Measurements from ENCODE around the gene KDM7A. TPM values are rescaled to one million over a fixed set of nuclear protein-coding genes. Genes with fewer than 3 reads are reported as not detected.

The KDM7A gene
- total and polyA plus RNA-seq, 9 of the 15 experiments (the other 6 are each of a cell fraction or from before 2014, with no cell fraction given): 0.90 to 8.4 (median 7.0) TPM

GRCh38 chr7:140176811-140177702 lies at the start of gene KDM7A (continued):
- TF ChIP-seq, protein P1, sequence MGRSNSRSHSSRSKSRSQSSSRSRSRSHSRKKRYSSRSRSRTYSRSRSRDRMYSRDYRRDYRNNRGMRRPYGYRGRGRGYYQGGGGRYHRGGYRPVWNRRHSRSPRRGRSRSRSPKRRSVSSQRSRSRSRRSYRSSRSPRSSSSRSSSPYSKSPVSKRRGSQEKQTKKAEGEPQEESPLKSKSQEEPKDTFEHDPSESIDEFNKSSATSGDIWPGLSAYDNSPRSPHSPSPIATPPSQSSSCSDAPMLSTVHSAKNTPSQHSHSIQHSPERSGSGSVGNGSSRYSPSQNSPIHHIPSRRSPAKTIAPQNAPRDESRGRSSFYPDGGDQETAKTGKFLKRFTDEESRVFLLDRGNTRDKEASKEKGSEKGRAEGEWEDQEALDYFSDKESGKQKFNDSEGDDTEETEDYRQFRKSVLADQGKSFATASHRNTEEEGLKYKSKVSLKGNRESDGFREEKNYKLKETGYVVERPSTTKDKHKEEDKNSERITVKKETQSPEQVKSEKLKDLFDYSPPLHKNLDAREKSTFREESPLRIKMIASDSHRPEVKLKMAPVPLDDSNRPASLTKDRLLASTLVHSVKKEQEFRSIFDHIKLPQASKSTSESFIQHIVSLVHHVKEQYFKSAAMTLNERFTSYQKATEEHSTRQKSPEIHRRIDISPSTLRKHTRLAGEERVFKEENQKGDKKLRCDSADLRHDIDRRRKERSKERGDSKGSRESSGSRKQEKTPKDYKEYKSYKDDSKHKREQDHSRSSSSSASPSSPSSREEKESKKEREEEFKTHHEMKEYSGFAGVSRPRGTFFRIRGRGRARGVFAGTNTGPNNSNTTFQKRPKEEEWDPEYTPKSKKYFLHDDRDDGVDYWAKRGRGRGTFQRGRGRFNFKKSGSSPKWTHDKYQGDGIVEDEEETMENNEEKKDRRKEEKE (IDR thresholded peaks at IDR 0.05; ENCODE audit: borderline replicate concordance in 1 of 2, control insufficient read depth in 1 of 2, low read depth in 2 of 2, low read length in 1 of 2): 0 out of 4 replicates have a peak, but pooled peaks of 1 of the 2 experiments have one; percentile 75
- TF ChIP-seq PHF21A (IDR thresholded peaks at IDR 0.05; ENCODE audit: borderline replicate concordance, low read depth) (peak; percentile 47), TEAD1 (CRISPR knock-in tag; IDR thresholded peaks at IDR 0.05) (peak; percentile 48 to 92; a peak in 3 of 4 replicates), PHB (CRISPR knock-in tag; IDR thresholded peaks at IDR 0.05) (peak; percentile 97), TGIF2 (CRISPR knock-in tag; IDR thresholded peaks at IDR 0.05) (no peak), ZNF133 (CRISPR knock-in tag; IDR thresholded peaks at IDR 0.05) (no peak; the same call in 1 of the 2 replicates), CHD2 (IDR thresholded peaks at IDR 0.05; ENCODE audit: low read depth, low read length) (no peak; the same call in 1 of the 2 replicates), MYNN (IDR thresholded peaks at IDR 0.05) (no peak), MYNN (CRISPR knock-in tag; IDR thresholded peaks at IDR 0.05) (no peak), TRIM24 (IDR thresholded peaks at IDR 0.05) (peak in 1 of 2 experiments; percentile 60; a peak in 1 of 4 replicates), HNRNPH1 (optimal IDR thresholded peaks at IDR 0.05; ENCODE audit: low read depth, low read length) (no peak), NCOA4 (IDR thresholded peaks at IDR 0.05; ENCODE audit: partially characterized antibody) (no peak), POLR2B (IDR thresholded peaks at IDR 0.05; ENCODE audit: low read depth, partially characterized antibody) (peak; percentile 63), PML (IDR thresholded peaks at IDR 0.05; ENCODE audit: low read length) (peak; percentile 67; the same call in 1 of the 2 replicates), ZBTB1 (CRISPR knock-in tag; IDR thresholded peaks at IDR 0.05; ENCODE audit: borderline replicate concordance, low read depth) (peak; percentile 100)
- TF ChIP-seq, protein P2, sequence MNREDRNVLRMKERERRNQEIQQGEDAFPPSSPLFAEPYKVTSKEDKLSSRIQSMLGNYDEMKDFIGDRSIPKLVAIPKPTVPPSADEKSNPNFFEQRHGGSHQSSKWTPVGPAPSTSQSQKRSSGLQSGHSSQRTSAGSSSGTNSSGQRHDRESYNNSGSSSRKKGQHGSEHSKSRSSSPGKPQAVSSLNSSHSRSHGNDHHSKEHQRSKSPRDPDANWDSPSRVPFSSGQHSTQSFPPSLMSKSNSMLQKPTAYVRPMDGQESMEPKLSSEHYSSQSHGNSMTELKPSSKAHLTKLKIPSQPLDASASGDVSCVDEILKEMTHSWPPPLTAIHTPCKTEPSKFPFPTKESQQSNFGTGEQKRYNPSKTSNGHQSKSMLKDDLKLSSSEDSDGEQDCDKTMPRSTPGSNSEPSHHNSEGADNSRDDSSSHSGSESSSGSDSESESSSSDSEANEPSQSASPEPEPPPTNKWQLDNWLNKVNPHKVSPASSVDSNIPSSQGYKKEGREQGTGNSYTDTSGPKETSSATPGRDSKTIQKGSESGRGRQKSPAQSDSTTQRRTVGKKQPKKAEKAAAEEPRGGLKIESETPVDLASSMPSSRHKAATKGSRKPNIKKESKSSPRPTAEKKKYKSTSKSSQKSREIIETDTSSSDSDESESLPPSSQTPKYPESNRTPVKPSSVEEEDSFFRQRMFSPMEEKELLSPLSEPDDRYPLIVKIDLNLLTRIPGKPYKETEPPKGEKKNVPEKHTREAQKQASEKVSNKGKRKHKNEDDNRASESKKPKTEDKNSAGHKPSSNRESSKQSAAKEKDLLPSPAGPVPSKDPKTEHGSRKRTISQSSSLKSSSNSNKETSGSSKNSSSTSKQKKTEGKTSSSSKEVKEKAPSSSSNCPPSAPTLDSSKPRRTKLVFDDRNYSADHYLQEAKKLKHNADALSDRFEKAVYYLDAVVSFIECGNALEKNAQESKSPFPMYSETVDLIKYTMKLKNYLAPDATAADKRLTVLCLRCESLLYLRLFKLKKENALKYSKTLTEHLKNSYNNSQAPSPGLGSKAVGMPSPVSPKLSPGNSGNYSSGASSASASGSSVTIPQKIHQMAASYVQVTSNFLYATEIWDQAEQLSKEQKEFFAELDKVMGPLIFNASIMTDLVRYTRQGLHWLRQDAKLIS (CRISPR knock-in tag; IDR thresholded peaks at IDR 0.05): no peak
- TF ChIP-seq, protein P3, sequence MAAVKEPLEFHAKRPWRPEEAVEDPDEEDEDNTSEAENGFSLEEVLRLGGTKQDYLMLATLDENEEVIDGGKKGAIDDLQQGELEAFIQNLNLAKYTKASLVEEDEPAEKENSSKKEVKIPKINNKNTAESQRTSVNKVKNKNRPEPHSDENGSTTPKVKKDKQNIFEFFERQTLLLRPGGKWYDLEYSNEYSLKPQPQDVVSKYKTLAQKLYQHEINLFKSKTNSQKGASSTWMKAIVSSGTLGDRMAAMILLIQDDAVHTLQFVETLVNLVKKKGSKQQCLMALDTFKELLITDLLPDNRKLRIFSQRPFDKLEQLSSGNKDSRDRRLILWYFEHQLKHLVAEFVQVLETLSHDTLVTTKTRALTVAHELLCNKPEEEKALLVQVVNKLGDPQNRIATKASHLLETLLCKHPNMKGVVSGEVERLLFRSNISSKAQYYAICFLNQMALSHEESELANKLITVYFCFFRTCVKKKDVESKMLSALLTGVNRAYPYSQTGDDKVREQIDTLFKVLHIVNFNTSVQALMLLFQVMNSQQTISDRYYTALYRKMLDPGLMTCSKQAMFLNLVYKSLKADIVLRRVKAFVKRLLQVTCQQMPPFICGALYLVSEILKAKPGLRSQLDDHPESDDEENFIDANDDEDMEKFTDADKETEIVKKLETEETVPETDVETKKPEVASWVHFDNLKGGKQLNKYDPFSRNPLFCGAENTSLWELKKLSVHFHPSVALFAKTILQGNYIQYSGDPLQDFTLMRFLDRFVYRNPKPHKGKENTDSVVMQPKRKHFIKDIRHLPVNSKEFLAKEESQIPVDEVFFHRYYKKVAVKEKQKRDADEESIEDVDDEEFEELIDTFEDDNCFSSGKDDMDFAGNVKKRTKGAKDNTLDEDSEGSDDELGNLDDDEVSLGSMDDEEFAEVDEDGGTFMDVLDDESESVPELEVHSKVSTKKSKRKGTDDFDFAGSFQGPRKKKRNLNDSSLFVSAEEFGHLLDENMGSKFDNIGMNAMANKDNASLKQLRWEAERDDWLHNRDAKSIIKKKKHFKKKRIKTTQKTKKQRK (IDR thresholded peaks at IDR 0.05; ENCODE audit: borderline replicate concordance, low read depth, low read length): no peak

Measured in K562 (cell line).